Upper lobe of left lung (tissue), 4 donors: Measurements from ENCODE around the gene PGPEP1.

Experiments
- CTCF ChIP-seq, 6 experiments: fragments of 450-650 bp in 4 of 6; fragments of 200-600 bp in 2 of 6; sonication (generic) in 2 of 6; IDR thresholded peaks; one replicate each; pipeline ENCODE4 v1.5.1; 2016 to 2019; ENCODE audit warnings: antibody characterized with exemption in 6 of 6
- EP300 ChIP-seq, 4 donors: sonication (generic); formaldehyde crosslinking; IDR thresholded peaks; one replicate each; pipeline ENCODE4 v1.5.1; 2017; ENCODE audit warnings: antibody characterized with exemption in 4 of 4, control low read depth in 2 of 4
- POLR2A ChIP-seq, 4 donors: fragments of 450-650 bp; IDR thresholded peaks; one replicate each; pipeline ENCODE4 v1.5.1; 2016 to 2017; ENCODE audit warnings: antibody characterized with exemption in 4 of 4, mild to moderate bottlenecking in 2 of 4

GRCh38 chr19:18307271-18307681 is 33.1 kb upstream of the PGPEP1 start:
- TF ChIP-seq CTCF (IDR thresholded peaks at IDR 0.05) (peak in 2 of 6 experiments; percentile 8 to 9), EP300 (IDR thresholded peaks at IDR 0.05) (no peak), POLR2A (IDR thresholded peaks at IDR 0.05) (no peak)
